GM12891 (cell line): ENCODE data around the gene TRNP1.

Source experiments
- DNase-seq: peaks from one replicate; pipeline ENCODE4 v3.0.0; 2011; ENCODE audit warnings: low spot score; ENCODE audit not compliant: insufficient read length
- FAIRE-seq: peaks from 2 replicates; lab custom pipeline; 2011; peaks lifted over from hg19 to GRCh38; lab: Jason Lieb, UNC
- PAX5 ChIP-seq: IDR thresholded peaks from 2 replicates; pipeline ENCODE4 v1.6.1; 2011; ENCODE audit warnings: low read length, moderate library complexity, mild to moderate bottlenecking; ENCODE audit not compliant: insufficient read depth, severe bottlenecking
- POLR2A ChIP-seq: IDR thresholded peaks from 2 replicates; pipeline ENCODE4 v1.6.1; 2011; ENCODE audit warnings: low read depth, low read length, control low read depth
- POLR2AphosphoS5 ChIP-seq: IDR thresholded peaks from 2 replicates; pipeline ENCODE4 v1.6.1; 2011; ENCODE audit warnings: low read depth, low read length, control low read depth
- POU2F2 ChIP-seq: IDR thresholded peaks from 2 replicates; pipeline ENCODE4 v1.6.1; 2011; ENCODE audit warnings: low read depth, mild to moderate bottlenecking, control low read depth, low read length, moderate library complexity
- SPI1 ChIP-seq: IDR thresholded peaks from 2 replicates; pipeline ENCODE4 v1.6.1; 2011; ENCODE audit warnings: low read depth, low read length, control low read depth
- TAF1 ChIP-seq: IDR thresholded peaks from 2 replicates; pipeline ENCODE4 v1.6.1; 2011; ENCODE audit warnings: low read depth, low read length, control low read depth

TRNP1 gene

GRCh38 chr1:27010226-27010994 lies 16.9 kb downstream of the TRNP1 start:
- TF ChIP-seq PAX5 (no peak), POLR2AphosphoS5 (no peak), POLR2A (no peak), POU2F2 (no peak), TAF1 (no peak), SPI1 (no peak)
- DNase-seq, result no peak
- FAIRE-seq, result no peak

DNA sequence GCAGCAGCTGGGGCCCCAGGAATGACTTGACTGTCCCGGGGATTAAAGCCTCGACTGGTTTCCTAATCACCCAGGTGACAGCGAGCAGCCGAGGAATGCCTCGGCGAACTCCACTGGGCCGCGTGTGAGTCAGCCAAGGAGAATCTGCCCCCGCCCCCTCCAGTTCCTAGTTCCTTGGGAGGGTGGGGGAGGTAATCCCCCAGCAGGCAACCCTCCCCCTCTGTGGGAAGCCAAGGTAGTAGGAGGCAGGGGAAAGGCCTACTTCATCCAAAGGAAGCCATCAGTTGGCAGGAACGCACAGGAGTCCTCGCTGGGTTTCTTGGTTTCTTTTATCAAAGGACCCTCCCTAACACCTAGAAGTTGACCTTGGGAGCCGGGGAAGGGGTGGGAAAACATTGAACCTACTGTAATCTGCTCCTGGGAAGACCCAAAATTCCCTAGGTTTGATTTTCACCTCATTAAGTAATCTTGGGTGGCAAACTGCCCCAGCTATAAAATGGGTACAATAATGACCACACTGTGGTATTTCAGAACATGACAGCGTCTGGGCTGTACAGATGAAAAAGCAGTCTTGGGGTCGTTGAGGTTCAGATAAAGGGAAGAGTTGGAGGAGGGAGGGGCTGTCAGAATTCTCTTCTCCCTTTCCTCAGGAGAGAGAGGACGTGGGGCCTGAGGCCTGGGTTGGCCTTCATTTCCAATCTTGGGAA lies 17.7 kb downstream of the TRNP1 start:
- DNase-seq (no peak), FAIRE-seq (no peak)
- no peak for TF ChIP-seq POLR2AphosphoS5
- no peak for TF ChIP-seq SPI1
- no peak for TF ChIP-seq TAF1
- TF ChIP-seq POLR2A, result no peak
- no peak for TF ChIP-seq POU2F2
- no peak for TF ChIP-seq PAX5

- no peak for DNase-seq
- FAIRE-seq, result no peak
- TF ChIP-seq TAF1 (no peak), PAX5 (no peak), SPI1 (no peak), POLR2A (no peak), POLR2AphosphoS5 (no peak), POU2F2 (no peak)
Observed at GRCh38 chr1:27011976-27012563, 18.6 kb downstream of the TRNP1 start.

DNA sequence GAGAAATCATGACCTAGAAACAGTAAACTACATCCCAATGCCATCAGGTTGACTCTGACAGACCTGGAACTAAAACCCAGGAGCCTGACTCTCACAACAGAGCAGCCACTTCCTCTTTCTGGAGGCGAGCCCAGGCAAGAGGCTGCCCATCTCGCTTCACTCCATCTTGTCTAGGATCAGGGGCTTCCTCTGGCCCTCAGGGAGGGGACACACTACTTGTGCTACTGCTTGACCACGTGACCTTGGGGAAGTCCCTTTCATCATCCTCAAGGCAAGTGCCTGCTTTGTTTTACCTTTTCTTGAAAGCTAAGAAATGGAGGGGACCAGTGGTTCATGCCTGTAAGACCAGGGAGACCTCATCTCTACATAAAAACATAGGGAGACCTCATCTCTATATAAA lies 21.8 kb downstream of the TRNP1 start:
- FAIRE-seq (peak; percentile 80), DNase-seq (no peak)

GRCh38 chr1:27016376-27016775 lies 22.9 kb downstream of the TRNP1 start:
- DNase-seq (no peak), FAIRE-seq (no peak)
- TF ChIP-seq POLR2AphosphoS5, result no peak
- TF ChIP-seq PAX5, result no peak
- TF ChIP-seq POU2F2, result no peak
- no peak for TF ChIP-seq POLR2A
- TF ChIP-seq TAF1, result no peak
- TF ChIP-seq SPI1, result no peak

More for the DNA sequence above, 21.8 kb downstream of the TRNP1 start:
- TF ChIP-seq POLR2AphosphoS5, result no peak
- peak; percentile 98 for TF ChIP-seq SPI1

- FAIRE-seq (no peak), DNase-seq (no peak)
- no peak for TF ChIP-seq POU2F2
- no peak for TF ChIP-seq SPI1
- no peak for TF ChIP-seq TAF1
- TF ChIP-seq POLR2A, result no peak
- TF ChIP-seq PAX5, result no peak
- no peak for TF ChIP-seq POLR2AphosphoS5
Observed at GRCh38 chr1:27017207-27017606, 23.7 kb downstream of the TRNP1 start.

DNA sequence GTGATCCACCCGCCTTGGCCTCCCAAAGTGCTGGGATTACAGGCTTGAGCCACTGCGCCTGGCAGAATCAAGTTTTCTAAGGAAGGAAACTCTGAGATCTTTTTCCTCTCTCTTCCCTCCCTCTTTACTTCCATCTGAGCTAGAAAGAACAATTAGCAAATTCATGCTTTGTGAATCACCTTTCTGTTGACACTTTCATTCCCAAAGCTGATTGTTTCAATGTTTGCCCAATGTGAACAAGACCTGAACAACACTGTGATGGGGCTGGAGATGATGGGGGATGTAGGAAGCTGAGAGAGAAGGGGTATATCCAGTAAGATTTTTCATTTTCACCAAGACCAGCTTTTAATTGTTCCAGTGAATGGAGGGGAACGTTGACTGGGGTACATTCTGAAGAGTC lies 24.8 kb downstream of the TRNP1 start:
- no peak for FAIRE-seq

GRCh38 chr1:27021354-27022031 lies 28.0 kb downstream of the TRNP1 start:
- DNase-seq (no peak), FAIRE-seq (no peak)
- no peak for TF ChIP-seq POLR2AphosphoS5

More for the DNA sequence above, 24.8 kb downstream of the TRNP1 start:
- DNase-seq, result no peak
- no peak for TF ChIP-seq POU2F2
- TF ChIP-seq TAF1, result no peak
- no peak for TF ChIP-seq PAX5
- no peak for TF ChIP-seq POLR2A
- TF ChIP-seq POLR2AphosphoS5, result no peak
- TF ChIP-seq SPI1, result no peak

GRCh38 chr1:27025718-27026117 lies 32.2 kb downstream of the TRNP1 start:
- DNase-seq, result no peak
- no peak for TF ChIP-seq POLR2AphosphoS5
- no peak for TF ChIP-seq POLR2A
- no peak for TF ChIP-seq PAX5
- no peak for TF ChIP-seq TAF1
- TF ChIP-seq POU2F2, result no peak
- no peak for TF ChIP-seq SPI1
- no peak for FAIRE-seq
